Measurements from ENCODE around the gene SCN8A.
A peak's percentile ranks its signal among the peaks of the same experiment; 100 is the strongest.
"Not testable (repeated sequence)": the region's sequence is repeated elsewhere in the genome, so short reads cannot be mapped to it uniquely, and the experiment has no call there.

The SCN8A gene

GRCh38 chr12:51625370-51625769 is 34.3 kb downstream of the SCN8A start:
- no peak for DNase-seq

GRCh38 chr12:51626115-51626514 is 35.1 kb downstream of the SCN8A start:
- DNase-seq = no peak

GRCh38 chr12:51626629-51627028 is 35.6 kb downstream of the SCN8A start:
- no peak for DNase-seq

- no peak for DNase-seq
Measured at GRCh38 chr12:51630256-51630880, 39.3 kb downstream of the SCN8A start.

- peak; percentile 37 to 41 for DNase-seq
Measured at GRCh38 chr12:51630986-51631385, 40.0 kb downstream of the SCN8A start.

- DNase-seq = peak in 1 of 2 experiments; percentile 22
Measured at GRCh38 chr12:51631591-51631990, 40.6 kb downstream of the SCN8A start.

- no peak for DNase-seq
Measured at GRCh38 chr12:51632623-51633022, 41.6 kb downstream of the SCN8A start.

GRCh38 chr12:51635346-51635745 is 44.3 kb downstream of the SCN8A start:
- DNase-seq = peak in 1 of 2 experiments; percentile 3

- no peak for DNase-seq
Measured at GRCh38 chr12:51636581-51636980, 45.5 kb downstream of the SCN8A start.

- peak in 1 of 2 experiments; percentile 66 for DNase-seq
Measured at GRCh38 chr12:51636986-51637385, 46.0 kb downstream of the SCN8A start.

- no peak for DNase-seq
Measured at GRCh38 chr12:51639361-51639760, 48.3 kb downstream of the SCN8A start.

- DNase-seq = no peak
Measured at GRCh38 chr12:51642286-51642685, 51.3 kb downstream of the SCN8A start.

GRCh38 chr12:51643951-51644350 is 52.9 kb downstream of the SCN8A start:
- DNase-seq = no peak

- not testable (repeated sequence) for DNase-seq
Measured at GRCh38 chr12:51644691-51645090, 53.7 kb downstream of the SCN8A start.

GRCh38 chr12:51645961-51646360 is 54.9 kb downstream of the SCN8A start:
- DNase-seq = no peak

GRCh38 chr12:51647647-51648046 is 56.6 kb downstream of the SCN8A start:
- peak in 1 of 2 experiments; percentile 12 for DNase-seq

- DNase-seq = no peak
Measured at GRCh38 chr12:51653431-51653830, 62.4 kb downstream of the SCN8A start.

- DNase-seq = no peak
Measured at GRCh38 chr12:51661199-51661598, 70.2 kb downstream of the SCN8A start.

- no peak for DNase-seq
Measured at GRCh38 chr12:51661836-51662235, 70.8 kb downstream of the SCN8A start.

GRCh38 chr12:51662728-51663154 is 71.7 kb downstream of the SCN8A start:
- no peak for DNase-seq

- DNase-seq = no peak
Measured at GRCh38 chr12:51663390-51663789, 72.4 kb downstream of the SCN8A start.

- no peak for DNase-seq
Measured at GRCh38 chr12:51666696-51667095, 75.7 kb downstream of the SCN8A start.

- DNase-seq = no peak
Measured at GRCh38 chr12:51667269-51667668, 76.2 kb downstream of the SCN8A start.

GRCh38 chr12:51669271-51669670 is 78.2 kb downstream of the SCN8A start:
- no peak for DNase-seq

- DNase-seq = no peak
Measured at GRCh38 chr12:51669996-51670395, 79.0 kb downstream of the SCN8A start.
